HG02571 (cell line): ENCODE results near the gene YIF1B.
"Not testable (repeated sequence)": the region's sequence is repeated elsewhere in the genome, so short reads cannot be mapped to it uniquely, and the experiment has no call there.

Experiments
- ATAC-seq: cut with Tn5 transposase; IDR thresholded peaks from one replicate; pipeline ENCODE4 v1.9.1; 2021; ENCODE audit warnings: mild to moderate bottlenecking, moderate library complexity; ENCODE audit not compliant: unreplicated experiment

YIF1B gene

GRCh38 chr19:38277969-38278680 lies 37.6 kb downstream of the YIF1B start:
- ATAC-seq: no peak

GRCh38 chr19:38277549-38277948 lies 38.2 kb downstream of the YIF1B start:
- ATAC-seq: no peak

GRCh38 chr19:38276942-38277517 lies 38.7 kb downstream of the YIF1B start:
- ATAC-seq: no peak

- ATAC-seq: no peak
Measured at GRCh38 chr19:38274739-38275138, 41.0 kb downstream of the YIF1B start.

GRCh38 chr19:38273499-38273898 lies 42.2 kb downstream of the YIF1B start:
- ATAC-seq: no peak

GRCh38 chr19:38270587-38271167 lies 45.1 kb downstream of the YIF1B start:
- no peak for ATAC-seq

GRCh38 chr19:38268539-38268938 lies 47.2 kb downstream of the YIF1B start:
- ATAC-seq: no peak

GRCh38 chr19:38267761-38268483 lies 47.8 kb downstream of the YIF1B start:
- no peak for ATAC-seq

GRCh38 chr19:38266981-38267597 lies 48.7 kb downstream of the YIF1B start:
- no peak for ATAC-seq

GRCh38 chr19:38265921-38266429 lies 49.8 kb downstream of the YIF1B start:
- no peak for ATAC-seq

- no peak for ATAC-seq
Measured at GRCh38 chr19:38265213-38265861, 50.4 kb downstream of the YIF1B start.

GRCh38 chr19:38264486-38265212 lies 51.1 kb downstream of the YIF1B start, which contains the start of gene SPINT2:
SPINT2 (plus strand) TSS chr19:38264573; CDS start chr19:38264893, 320 bp downstream.
- ATAC-seq: no peak

- ATAC-seq: no peak
Measured at GRCh38 chr19:38263689-38264485, 51.9 kb downstream of the YIF1B start.

GRCh38 chr19:38262585-38263268 lies 53.0 kb downstream of the YIF1B start:
- ATAC-seq: no peak

- not testable (repeated sequence) for ATAC-seq
Measured at GRCh38 chr19:38261942-38262341, 53.8 kb downstream of the YIF1B start.

GRCh38 chr19:38255383-38256014 lies 60.2 kb downstream of the YIF1B start:
- no peak for ATAC-seq

- no peak for ATAC-seq
Measured at GRCh38 chr19:38253788-38254187, 62.0 kb downstream of the YIF1B start.
